Measurements from ENCODE around the gene IL1A.
A peak's percentile ranks its signal among the peaks of the same experiment; 100 is the strongest.

The IL1A gene

GRCh38 chr2:112791019-112791418 lies 6.7 kb upstream of the IL1A start:
- DNase-seq = no peak

GRCh38 chr2:112790305-112790704 lies 6.0 kb upstream of the IL1A start:
- DNase-seq = no peak

- no peak for DNase-seq
These were observed 4.9 kb upstream of the IL1A start for GRCh38 chr2:112789186-112789585.

GRCh38 chr2:112788653-112789052 lies 4.4 kb upstream of the IL1A start:
- no peak for DNase-seq

GRCh38 chr2:112787729-112788393 lies 3.6 kb upstream of the IL1A start:
- peak; percentile 39 for DNase-seq

GRCh38 chr2:112787294-112787693 lies 3.0 kb upstream of the IL1A start:
- no peak for DNase-seq

GRCh38 chr2:112783187-112783714 lies 1.0 kb downstream of the IL1A start:
- no peak for DNase-seq

- DNase-seq = no peak
These were observed 2.0 kb downstream of the IL1A start for GRCh38 chr2:112782234-112782799.

- DNase-seq = no peak
These were observed 4.7 kb downstream of the IL1A start for GRCh38 chr2:112779598-112779997.

GRCh38 chr2:112777036-112777435 lies 7.3 kb downstream of the IL1A start:
- no peak for DNase-seq

GRCh38 chr2:112776113-112776512 lies 8.2 kb downstream of the IL1A start:
- no peak for DNase-seq

- no peak for DNase-seq
These were observed 9.6 kb downstream of the IL1A start for GRCh38 chr2:112774536-112775285.

- no peak for DNase-seq
These were observed 10.7 kb downstream of the IL1A start for GRCh38 chr2:112773556-112773955.

GRCh38 chr2:112772911-112773475 lies 11.3 kb downstream of the IL1A start:
- DNase-seq = no peak

- peak; percentile 59 for DNase-seq
These were observed 12.0 kb downstream of the IL1A start for GRCh38 chr2:112772322-112772721.

- no peak for DNase-seq
These were observed 15.9 kb downstream of the IL1A start for GRCh38 chr2:112768432-112768831.

GRCh38 chr2:112767693-112768330 lies 16.5 kb downstream of the IL1A start:
- DNase-seq = peak; percentile 42

- no peak for DNase-seq
These were observed 19.0 kb downstream of the IL1A start for GRCh38 chr2:112765251-112765650.

- DNase-seq = peak; percentile 98
These were observed 19.9 kb downstream of the IL1A start, which contains the start of gene CKAP2L for GRCh38 chr2:112764071-112765044. TSS of gene CKAP2L (minus strand) at chr2:112764609. CDS start at chr2:112764598, 11 bp downstream.

GRCh38 chr2:112762276-112762675 lies 22.0 kb downstream of the IL1A start:
- DNase-seq = no peak

- no peak for DNase-seq
These were observed 24.1 kb downstream of the IL1A start for GRCh38 chr2:112760149-112760548.

GRCh38 chr2:112758711-112759110 lies 25.6 kb downstream of the IL1A start:
- DNase-seq = no peak
